ENCODE measurements around the gene PIGQ. TPM values are rescaled to one million over a fixed set of nuclear protein-coding genes. Genes with fewer than 3 reads are reported as not detected.

PIGQ gene
- total RNA-seq, 4 donors from 2014 or later, result 36.1 to 46.4 (median 40.7) TPM

- peaks cover 0 to 7% (median 3%) of the 10 kb centered on the region in 4 donors for H3K4me1 ChIP-seq
- TF ChIP-seq POLR2A (IDR thresholded peaks at IDR 0.05; ENCODE audit: low read depth) (no peak), EP300 (IDR thresholded peaks at IDR 0.05) (no peak), POLR2AphosphoS5 (IDR thresholded peaks at IDR 0.05) (no peak), CTCF (IDR thresholded peaks at IDR 0.05) (no peak)
- intact Hi-C loops (cut with DNase I), result no loop called here
These were observed 25.3 kb upstream of the PIGQ start for GRCh38 chr16:544517-544916.

GRCh38 chr16:546909-547770, 22.6 kb upstream of the PIGQ start:
- intact Hi-C loops (cut with DNase I), result no loop called here
- peak overlapping the region in 1 of 4 donors; percentile 23 for H3K4me3 ChIP-seq
- DNase-seq (ENCODE audit: extremely low spot score), result no peak

More at GRCh38 chr16:544517-544916, 25.3 kb upstream of the PIGQ start:
- Histone ChIP-seq H3K27ac (replicated peaks in 1 of 4) (no peak overlapping the region), H3K4me3 (no peak overlapping the region), H3K27me3 (no peaks in the 10 kb centered on the region), H3K9me3 (no peaks in the 10 kb centered on the region), H3K36me3 (peaks cover 4 to 70% (median 50%) of the 10 kb centered on the region in 4 donors)
- DNase-seq (ENCODE audit: extremely low spot score), result no peak
- 95% methylated on average over 39 of the region's 46 CpGs for WGBS

GRCh38 chr16:548586-548985, 21.2 kb upstream of the PIGQ start:
- TF ChIP-seq POLR2A (IDR thresholded peaks at IDR 0.05; ENCODE audit: low read depth), result no peak
- no peak for TF ChIP-seq CTCF (IDR thresholded peaks at IDR 0.05)
- TF ChIP-seq POLR2AphosphoS5 (IDR thresholded peaks at IDR 0.05), result no peak
- TF ChIP-seq EP300 (IDR thresholded peaks at IDR 0.05), result no peak
- intact Hi-C loops (cut with DNase I), result no loop called here
- H3K4me3 ChIP-seq, result no peak overlapping the region
- peaks cover 0 to 7% (median 3%) of the 10 kb centered on the region in 4 donors for H3K4me1 ChIP-seq
- no peaks in the 10 kb centered on the region for H3K9me3 ChIP-seq
- no CpG with 5 or more reads among the region's 21 CpGs for WGBS
- no peak overlapping the region for H3K27ac ChIP-seq (replicated peaks in 1 of 4)
- peaks cover 25 to 82% (median 65%) of the 10 kb centered on the region in 4 donors for H3K36me3 ChIP-seq
- DNase-seq (ENCODE audit: extremely low spot score), result no peak
- no peaks in the 10 kb centered on the region for H3K27me3 ChIP-seq

More at GRCh38 chr16:546909-547770, 22.6 kb upstream of the PIGQ start:
- no peaks in the 10 kb centered on the region for H3K9me3 ChIP-seq
- no peak for TF ChIP-seq POLR2AphosphoS5 (IDR thresholded peaks at IDR 0.05)
- TF ChIP-seq CTCF (IDR thresholded peaks at IDR 0.05), result peak; percentile 30 to 44 (median 32)
- WGBS, result 79% methylated on average over 41 of the region's 60 CpGs
- H3K4me1 ChIP-seq, result peaks cover 0 to 7% (median 3%) of the 10 kb centered on the region in 4 donors
- H3K27ac ChIP-seq (replicated peaks in 1 of 4), result no peak overlapping the region
- H3K36me3 ChIP-seq, result peaks cover 17 to 71% (median 56%) of the 10 kb centered on the region in 4 donors
- H3K27me3 ChIP-seq, result no peaks in the 10 kb centered on the region

GRCh38 chr16:549544-550263, 20.1 kb upstream of the PIGQ start:
- Histone ChIP-seq H3K4me3 (no peak overlapping the region), H3K9me3 (no peaks in the 10 kb centered on the region), H3K27ac (replicated peaks in 1 of 4) (no peak overlapping the region), H3K4me1 (peaks cover 0 to 7% (median 3%) of the 10 kb centered on the region in 4 donors), H3K27me3 (no peaks in the 10 kb centered on the region), H3K36me3 (peaks cover 25 to 88% (median 68%) of the 10 kb centered on the region in 4 donors)
- WGBS, result 95% methylated on average over 40 of the region's 54 CpGs
- TF ChIP-seq POLR2AphosphoS5 (IDR thresholded peaks at IDR 0.05) (no peak), EP300 (IDR thresholded peaks at IDR 0.05) (no peak), CTCF (IDR thresholded peaks at IDR 0.05) (no peak), POLR2A (IDR thresholded peaks at IDR 0.05; ENCODE audit: low read depth) (no peak)
- intact Hi-C loops (cut with DNase I), result no loop called here
- DNase-seq (ENCODE audit: extremely low spot score), result no peak
